ENCODE results near the gene TP53TG5.

The TP53TG5 gene

DNA sequence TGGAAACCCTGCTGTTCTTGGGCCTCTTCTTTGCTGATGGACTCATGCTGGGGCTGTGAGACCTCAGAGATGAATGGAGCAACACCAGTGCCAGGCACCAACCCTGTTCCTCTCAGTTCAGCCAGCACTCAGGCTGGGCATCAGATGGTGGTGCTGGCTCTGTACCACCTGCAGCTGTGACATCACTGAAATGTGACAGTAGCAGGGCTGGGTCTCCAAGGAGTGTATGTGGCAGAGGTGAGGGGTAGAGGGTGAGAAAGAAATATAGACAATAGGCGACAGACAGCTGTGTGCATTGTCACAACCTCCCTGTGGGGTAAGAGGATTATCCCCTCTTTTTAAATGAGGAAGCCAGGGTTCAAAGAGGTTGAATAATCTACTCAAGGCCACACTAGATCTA, at the start of gene TP53TG5:
TSS of gene TP53TG5 (minus strand) at position 135 of the 400 bp plus-strand sequence. CDS start at position 46, 89 bp downstream.
- no peak for DNase-seq (ENCODE audit: low read depth)

DNA sequence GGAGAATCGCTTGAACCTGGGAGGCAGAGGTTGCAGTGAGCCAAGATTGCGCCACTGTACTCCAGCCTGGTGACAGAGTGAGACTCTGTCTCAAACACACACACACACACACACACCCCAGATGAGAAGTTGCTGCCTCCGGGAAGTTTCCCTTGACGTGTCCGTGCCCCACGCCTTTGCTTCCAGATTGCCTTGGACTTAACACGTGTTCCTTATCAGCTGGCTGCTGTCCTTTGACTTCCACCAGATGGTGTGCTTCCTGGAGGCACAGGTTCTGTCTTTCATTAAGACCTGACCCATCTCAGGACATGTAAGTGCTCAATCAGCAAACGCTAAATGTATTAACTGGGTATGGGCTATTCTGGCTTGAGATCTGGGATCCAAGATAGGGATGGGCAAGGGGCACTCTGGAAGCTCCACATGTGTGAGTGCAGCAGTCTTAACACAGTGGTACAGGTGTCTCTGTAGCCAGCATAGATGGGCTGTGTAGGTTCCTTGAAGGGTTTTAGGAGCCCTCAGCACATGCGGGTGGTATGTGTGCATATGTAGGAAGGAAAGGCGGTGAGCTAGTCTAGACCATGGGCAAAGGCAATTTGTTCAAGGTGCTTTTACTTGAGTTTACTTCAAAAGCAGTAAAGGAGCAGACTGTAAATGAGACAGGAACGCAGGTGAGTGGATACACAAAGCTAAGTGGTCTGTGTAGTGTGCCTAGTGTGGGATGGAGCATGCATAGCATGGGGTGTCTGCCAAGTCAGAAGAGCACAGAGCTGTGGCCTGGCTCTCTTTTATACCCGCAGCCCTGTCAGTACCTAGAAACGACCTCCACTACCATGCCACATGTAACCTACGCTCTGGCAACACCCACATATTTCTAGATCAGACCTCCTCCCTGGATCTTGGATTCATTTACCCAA, 49.4 kb upstream of the TP53TG5 start:
- no peak for DNase-seq (ENCODE audit: low read depth)

DNA sequence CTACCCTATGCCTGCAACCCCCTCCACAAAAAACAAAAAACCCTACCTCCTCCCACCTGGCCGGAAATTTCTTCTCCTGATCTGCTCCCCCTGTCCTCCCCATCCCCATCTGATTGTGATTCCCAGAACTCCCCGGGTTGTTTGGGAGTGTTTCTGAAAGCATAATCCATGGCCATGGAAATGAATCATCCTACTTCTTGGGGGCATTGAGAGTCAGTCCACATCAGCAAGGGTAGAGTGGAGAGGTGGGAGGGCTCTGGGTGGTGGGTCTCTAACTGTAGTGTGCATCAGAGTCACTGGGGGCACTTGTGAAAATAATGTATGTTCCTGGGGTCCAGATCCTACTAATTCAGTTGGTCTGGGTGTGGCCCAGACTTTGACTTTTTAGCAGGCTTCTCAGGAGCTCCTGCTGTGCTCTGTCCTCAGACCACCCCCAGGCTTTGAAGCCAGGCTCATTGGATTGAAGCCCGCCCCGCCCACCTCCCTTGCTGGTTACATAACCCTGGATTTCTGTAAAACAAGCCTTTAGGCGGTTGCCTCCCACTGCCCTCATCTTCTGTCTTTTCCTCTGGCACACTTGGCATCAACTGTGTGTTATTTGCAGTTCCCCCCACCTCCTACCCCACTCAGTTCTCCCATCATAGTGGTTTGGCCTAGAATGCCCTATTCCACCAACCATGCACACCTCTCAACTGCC, 48.3 kb upstream of the TP53TG5 start:
- no peak for DNase-seq (ENCODE audit: low read depth)

DNA sequence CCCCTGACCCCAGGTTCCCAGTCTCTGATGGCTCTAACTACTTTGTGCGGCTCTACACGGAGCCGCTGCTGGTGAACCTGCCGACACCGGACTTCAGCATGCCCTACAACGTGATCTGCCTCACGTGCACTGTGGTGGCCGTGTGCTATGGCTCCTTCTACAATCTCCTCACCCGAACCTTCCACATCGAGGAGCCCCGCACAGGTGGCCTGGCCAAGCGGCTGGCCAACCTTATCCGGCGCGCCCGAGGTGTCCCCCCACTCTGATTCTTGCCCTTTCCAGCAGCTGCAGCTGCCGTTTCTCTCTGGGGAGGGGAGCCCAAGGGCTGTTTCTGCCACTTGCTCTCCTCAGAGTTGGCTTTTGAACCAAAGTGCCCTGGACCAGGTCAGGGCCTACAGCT, 47.4 kb upstream of the TP53TG5 start:
- no peak for DNase-seq (ENCODE audit: low read depth)

DNA sequence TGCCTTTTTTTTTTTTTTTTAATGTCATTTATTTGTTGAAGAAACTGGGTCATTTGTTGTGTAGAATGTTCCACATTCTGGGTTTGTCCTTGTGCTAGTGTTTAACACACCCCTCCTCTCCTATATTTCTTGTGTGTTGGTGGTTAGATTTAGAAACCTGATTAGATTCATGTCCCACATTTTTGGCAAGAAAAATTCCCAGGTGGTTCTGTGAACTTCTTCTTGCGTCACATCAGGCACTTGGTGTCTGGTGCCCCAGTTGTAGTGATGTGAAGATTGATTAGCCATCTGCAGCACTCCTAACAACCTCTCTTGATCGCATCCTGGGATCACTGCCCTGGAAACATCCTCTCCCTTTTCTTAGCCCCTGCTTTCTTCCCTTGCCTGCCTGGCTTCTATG, 45.6 kb upstream of the TP53TG5 start:
- no peak for DNase-seq (ENCODE audit: low read depth)

DNA sequence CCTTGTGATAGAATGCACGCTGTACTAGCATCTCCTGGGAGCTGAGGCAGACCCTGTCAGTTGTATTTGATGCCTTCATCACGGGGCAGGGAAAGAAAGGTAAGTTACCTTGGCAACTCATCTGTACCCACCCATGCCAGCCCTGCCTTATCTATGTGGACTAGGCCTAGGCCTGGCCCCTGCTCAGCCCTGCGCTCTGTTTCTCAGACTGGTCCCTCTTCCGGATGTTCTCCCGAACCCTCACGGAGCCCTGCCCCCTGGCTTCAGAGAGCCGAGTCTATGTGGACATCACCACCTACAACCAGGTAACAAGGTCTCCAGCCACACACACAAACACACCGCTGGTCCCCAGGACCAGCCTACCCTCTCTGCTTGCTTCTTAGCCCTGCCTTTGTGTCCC, 42.0 kb upstream of the TP53TG5 start:
- no peak for DNase-seq (ENCODE audit: low read depth)

DNA sequence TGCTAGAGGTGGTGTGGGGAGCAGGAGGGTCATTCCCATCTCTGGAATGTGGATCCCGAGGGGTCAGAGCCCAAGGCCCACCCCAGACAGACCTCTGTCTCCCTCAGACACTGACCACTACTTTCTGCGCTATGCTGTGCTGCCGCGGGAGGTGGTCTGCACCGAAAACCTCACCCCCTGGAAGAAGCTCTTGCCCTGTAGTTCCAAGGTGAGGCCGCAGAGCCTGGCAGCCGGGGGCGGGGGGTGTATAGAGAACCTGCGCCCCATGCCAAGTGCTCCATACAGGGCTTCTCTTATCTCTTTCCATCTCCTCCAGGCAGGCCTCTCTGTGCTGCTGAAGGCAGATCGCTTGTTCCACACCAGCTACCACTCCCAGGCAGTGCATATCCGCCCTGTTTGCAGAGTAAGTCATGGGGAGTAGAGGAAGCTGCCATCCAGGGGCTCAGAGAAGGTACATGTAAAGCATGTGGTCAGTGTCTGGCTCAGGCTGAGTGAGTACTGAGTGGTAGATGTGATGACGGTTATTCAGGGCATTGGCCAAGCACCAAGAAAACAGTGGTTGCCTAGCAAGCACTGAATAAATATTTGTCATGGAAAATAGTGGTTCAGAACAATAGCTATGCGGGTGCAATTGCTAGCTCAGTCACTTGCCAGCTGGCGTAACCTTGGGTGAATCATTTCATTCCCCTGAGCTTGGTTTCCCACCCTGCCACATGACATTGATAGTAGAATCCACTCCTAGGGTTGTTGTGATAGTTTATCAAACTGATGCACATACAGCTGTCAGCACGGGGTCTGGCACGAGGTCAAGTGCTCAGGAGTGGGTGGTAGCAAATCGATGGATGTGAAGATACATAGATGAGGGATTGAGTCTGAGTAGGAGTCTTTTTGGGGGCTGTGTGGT, 41.3 kb upstream of the TP53TG5 start:
- DNase-seq (ENCODE audit: low read depth), result peak; percentile 99

DNA sequence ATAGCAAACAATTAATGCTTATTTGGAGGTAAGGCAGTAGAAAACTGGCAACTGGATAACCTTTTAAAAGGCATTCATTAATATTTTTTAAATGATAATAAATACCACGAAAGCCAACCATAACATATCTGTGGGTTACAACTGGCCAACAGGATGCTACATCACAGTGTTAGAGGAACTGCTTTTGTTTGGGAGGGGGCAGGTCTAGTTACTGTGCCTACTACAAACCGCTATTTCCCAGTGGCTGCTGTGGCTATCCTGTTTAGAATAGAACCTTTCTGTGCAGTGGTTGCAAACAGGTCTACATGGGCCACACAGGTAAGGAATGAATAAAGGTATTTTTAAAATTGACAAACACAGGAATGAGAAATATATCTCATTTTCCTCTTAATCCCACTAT, 38.8 kb upstream of the TP53TG5 start:
- no peak for DNase-seq (ENCODE audit: low read depth)

DNA sequence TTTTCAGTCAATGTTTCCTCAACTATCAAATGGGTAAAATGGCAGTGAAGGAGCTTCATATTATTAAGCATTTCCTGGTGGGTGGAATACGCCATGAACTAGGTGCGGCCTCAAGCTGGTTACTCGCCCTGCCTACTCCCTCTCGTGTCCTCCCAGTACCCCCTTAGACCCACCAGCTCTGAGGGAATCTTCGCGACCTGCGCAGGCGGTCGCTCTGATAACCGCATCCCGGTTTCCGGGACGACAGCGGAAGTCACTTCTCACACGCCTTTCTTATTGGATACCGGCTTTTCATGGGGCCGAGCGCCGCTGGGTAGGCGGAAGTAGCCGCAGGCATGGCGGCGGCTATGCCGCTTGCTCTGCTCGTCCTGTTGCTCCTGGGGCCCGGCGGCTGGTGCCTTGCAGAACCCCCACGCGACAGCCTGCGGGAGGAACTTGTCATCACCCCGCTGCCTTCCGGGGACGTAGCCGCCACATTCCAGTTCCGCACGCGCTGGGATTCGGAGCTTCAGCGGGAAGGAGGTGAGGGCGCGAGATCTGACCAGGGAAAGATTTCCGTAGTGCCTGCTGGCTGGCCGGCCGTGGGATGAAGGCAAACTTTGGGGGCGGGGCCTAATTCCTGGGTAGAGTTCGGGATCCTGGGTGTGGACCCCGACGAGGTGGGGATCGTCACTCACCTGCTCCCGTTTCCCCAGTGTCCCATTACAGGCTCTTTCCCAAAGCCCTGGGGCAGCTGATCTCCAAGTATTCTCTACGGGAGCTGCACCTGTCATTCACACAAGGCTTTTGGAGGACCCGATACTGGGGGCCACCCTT, 37.9 kb upstream of the TP53TG5 start, which contains the start of gene PIGT:
TSS of gene PIGT (plus strand) at position 320 of the 816 bp plus-strand sequence. CDS start at position 336, 16 bp downstream.
- peak; percentile 92 for DNase-seq (ENCODE audit: low read depth)

DNA sequence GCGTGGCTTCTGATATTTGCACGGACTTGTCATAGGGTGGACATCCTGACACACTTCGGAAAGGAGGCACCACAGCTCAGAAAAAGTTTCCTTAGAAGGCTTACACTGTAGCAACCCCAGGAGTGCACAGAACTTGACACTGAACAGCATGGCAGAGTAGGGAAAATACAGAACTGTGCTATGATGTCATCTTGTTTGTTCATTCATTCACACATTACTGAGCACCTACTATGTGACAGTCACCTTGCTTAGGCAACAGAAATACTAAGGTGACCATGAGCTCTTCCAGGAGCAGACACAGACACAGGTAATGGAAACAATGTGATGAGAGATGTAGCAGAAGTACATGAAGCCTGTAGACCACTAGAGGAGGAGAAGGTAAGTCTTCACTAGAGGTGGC, 35.4 kb upstream of the TP53TG5 start:
- DNase-seq (ENCODE audit: low read depth), result no peak

DNA sequence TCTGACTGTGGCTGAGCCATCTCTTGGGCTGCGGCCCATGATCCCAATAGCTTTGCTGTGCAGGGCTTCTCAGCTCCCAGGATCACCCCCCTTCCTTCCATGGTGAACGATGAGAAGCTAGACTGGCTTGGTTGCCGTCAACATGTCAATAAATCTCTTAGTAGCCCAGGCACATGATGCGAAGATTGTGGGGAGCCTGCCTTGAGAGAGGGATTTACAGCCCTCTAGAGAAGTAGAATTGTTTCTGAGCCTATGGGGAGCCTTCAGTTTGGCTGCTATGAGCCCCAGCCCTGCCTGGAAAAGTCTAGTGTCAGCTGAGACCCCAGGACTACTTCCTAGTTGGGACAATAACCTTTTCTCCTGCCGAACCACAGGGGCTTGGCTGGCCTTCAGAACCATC, 34.5 kb upstream of the TP53TG5 start:
- no peak for DNase-seq (ENCODE audit: low read depth)

DNA sequence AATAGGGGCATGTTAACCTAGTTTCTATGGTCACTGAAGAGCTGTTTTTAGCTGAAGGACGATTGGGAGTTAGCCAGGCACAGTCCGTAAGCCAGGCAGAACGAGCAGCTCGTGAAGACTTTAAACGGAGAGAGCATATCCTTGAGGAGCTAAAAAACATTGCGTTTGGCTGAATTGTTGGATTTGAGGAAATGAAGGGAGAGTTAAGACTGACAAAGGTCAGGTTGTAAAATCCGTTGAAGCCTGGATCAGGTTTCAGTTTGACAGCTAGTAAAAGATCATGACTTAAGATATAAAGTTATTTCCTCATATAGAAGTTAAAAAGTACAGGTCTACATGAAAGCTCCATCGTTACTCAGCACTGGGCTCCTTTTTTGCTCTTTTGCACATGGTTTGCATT, 32.8 kb upstream of the TP53TG5 start:
- no peak for DNase-seq (ENCODE audit: low read depth)

DNA sequence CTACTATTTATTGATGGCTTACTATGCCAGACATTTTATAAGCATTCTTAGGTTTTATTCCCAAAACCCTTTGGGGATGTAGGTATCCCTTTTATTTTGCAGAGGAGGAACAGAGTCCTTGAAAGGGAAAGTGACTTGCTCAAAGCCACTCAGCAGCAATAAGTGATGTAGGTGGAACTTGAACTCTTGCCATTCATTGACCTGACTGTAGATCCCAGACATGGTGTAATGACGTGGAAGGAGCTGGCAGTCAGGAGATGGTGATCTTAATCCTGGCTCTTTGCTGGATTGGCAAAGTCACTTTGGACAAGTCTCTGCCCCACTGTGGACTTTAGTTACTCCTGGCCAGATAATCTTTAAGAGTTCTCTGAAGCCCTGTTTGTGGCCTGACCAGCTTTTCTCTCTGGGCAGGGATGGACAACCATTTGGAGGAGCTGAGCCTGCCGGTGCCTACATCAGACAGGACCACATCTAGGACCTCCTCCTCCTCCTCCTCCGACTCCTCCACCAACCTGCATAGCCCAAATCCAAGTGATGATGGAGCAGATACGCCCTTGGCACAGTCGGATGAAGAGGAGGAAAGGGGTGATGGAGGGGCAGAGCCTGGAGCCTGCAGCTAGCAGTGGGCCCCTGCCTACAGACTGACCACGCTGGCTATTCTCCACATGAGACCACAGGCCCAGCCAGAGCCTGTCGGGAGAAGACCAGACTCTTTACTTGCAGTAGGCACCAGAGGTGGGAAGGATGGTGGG, 31.6 kb upstream of the TP53TG5 start:
- DNase-seq (ENCODE audit: low read depth), result no peak

DNA sequence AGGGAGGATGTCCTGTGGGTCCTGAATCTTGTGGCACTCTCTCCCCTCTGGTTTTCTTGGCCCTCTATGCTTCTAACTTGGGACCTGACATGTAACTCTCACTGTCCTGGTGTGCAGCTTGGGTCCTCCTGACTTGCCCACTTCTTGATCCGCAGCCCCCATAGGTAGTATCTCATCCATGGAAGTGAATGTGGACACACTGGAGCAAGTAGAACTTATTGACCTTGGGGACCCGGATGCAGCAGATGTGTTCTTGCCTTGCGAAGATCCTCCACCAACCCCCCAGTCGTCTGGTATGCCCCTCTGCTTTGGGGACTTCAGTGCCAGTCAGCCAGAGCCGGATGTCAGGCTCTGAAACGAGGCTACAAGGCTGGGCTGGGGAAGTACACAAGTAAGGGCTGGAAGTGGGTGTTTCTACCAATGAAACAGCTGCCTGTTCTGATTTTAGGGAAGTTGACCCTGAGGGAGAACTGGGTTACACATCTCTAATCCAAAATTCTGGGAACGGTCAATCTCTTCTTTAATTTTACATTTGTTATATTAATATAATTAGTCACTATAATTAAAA, 30.6 kb upstream of the TP53TG5 start:
- DNase-seq (ENCODE audit: low read depth), result no peak

DNA sequence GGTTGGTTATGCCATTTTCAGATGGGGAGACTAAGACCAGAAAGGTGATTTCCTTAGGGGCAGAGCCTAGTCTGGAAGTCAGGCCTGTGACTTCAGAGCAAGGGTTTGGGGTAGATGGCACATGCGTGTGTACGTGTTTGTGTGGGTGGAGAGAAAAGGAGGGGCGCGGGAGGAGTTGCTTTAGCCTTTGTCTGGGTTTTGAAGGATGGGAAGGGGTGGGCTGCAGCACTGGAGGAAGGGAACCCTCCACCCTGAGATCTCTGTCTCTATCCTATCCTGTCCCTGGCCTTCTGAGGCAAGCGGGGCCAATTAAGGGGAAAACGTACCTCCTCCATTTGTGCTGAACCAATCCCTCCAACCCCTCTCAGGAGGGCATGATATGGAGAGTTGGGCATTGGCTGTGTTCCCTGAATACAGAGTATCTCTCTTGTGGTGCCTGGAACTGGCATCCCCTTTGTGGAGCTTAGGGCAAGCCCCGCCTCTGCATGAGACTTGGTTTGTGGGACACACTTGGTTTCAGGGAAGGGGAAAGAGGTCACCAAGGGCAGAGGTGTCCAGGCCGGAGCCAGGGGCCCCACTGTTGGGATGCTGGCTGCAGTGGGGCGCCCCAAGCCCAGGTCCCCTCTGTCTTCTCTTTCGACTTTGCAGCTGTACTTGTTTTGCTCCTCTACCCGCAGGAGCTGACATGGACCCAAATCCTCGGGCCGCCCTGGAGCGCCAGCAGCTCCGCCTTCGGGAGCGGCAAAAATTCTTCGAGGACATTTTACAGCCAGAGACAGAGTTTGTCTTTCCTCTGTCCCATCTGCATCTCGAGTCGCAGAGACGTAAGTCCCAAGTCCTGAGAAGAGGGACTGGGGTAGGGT, 29.9 kb upstream of the TP53TG5 start, which contains the start of gene DBNDD2:
TSS of gene DBNDD2 (plus strand) at position 507 of the 863 bp plus-strand sequence. CDS start at position 686, 179 bp downstream.
- no peak for DNase-seq (ENCODE audit: low read depth)

DNA sequence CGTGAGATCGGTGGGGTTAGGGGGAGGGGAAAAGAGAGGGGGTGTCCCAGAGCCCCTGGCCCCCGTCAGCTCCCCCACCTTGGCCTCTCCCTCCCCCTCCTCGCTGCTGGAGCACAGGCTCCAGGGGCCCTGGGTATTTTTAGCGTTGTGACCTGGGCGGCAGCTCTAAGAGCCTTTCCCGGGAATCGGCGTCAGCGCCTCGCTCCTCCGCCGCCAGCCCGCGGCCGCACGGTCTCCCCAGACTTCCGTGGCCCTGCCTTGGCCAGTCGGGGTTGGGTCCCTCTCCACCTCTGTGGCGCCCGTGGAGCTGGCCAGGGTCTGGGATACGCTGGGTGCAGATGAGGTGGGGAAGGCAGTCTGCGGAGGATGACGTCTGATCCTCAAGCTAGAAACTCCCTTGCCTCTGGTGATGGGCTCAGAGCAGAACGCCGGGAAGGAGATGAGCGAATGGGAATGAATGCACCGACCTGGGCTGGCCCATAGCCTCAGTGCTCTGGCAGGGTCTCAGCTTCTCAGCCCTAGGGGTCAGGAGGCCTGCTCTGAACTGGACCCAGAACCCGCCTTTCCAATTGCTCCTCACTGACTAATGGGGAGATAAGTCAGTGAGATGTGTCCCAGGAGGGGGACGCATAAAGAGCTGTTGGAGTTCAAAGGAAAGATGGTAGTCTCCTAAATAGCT, 29.1 kb upstream of the TP53TG5 start:
- DNase-seq (ENCODE audit: low read depth), result no peak

DNA sequence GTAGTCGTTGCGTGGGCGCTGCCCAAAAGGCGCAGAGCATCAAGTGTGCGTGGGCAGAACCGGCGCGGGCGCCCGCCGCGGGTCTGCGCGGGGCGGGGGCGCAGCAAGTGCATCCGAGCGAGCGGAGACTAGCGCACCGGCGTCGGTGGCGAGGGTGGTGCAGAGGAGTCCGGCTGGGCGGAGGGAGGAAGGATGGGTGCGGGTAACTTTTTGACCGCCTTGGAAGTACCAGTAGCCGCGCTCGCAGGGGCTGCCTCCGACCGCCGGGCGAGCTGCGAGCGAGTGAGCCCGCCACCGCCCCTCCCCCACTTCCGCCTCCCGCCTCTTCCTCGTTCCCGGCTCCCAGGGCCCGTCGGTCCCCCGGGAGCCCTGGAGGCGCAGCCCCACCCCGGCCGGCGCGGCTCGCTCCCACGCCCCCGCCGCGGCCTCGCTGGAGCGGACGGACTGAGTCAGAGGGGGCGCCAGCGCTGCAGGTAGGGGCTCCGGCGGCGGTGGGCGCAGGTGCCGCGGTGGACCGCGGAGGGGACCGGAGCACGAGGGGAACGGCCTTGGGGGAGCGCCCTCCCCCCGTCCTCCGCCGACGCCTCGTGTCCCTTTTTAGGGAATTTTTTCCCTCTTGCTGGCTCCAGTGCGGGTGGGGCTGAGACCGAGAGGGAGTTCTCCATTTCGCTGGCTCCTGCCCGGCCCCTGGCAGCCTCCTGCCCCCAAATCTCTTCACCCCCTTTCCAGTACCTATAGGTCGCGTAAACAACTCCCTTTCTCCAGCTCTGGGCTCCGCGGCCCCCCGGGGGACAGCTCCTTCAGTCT, 28.3 kb upstream of the TP53TG5 start:
- DNase-seq (ENCODE audit: low read depth), result peak; percentile 63
